Measurements from ENCODE around the gene SLFN14. TPM values are rescaled to one million over a fixed set of nuclear protein-coding genes. Genes with fewer than 3 reads are reported as not detected.
A peak's percentile ranks its signal among the peaks of the same experiment; 100 is the strongest.
"Not testable (repeated sequence)": the region's sequence is repeated elsewhere in the genome, so short reads cannot be mapped to it uniquely, and the experiment has no call there.

The SLFN14 gene
- total and polyA plus RNA-seq, 5 donors, result not detected

DNA sequence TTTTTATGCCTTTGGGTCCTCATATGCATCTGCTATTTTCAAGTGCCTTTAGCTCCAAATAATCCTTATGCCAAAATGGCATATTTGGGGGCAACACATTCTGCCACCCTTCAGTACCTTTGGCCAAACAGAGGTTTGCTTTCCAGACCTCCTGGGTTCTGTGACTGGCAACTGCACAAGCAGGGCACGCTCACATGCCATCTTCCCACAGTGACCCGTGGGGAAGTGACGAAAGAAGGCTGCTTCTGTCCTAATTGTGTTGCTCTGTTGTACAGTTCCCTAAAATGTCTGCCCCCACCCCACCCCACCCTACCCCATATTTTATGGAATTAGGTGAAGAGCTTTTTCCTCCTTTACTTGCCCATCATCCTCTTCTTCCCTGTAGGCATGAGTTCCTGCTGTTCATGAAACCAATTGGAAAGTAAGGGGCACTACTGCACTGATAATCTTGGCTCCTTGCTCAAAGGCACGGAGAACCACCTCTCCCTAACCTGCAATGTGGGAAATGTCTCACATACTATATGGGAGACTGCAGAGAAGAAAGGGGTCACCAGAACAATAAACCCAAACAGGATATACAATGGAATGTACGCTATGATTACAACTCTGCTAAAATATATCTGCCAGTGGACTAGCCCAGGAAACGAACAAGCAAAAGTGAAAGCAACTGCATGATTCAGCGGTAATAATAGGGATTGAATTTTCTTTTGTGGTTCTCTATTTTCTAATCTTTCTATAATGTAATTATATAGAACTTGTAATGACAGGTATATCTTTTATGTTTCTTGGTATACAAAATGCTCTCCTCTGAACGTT is 19.8 kb downstream of the SLFN14 start:
- Histone ChIP-seq H3K9me3 (ENCODE audit: control insufficient read depth, low read length) (no peaks in the 10 kb centered on the region), H3K27ac (ENCODE audit: low read length) (peak overlapping the region; percentile 98), H3K4me1 (ENCODE audit: control insufficient read depth, insufficient read depth, low read length) (peaks cover 1% of the 10 kb centered on the region), H3K4me3 (ENCODE audit: low read length) (peak overlapping the region; percentile 71), H3K27me3 (ENCODE audit: control insufficient read depth, insufficient read depth) (no peaks in the 10 kb centered on the region)
- ATAC-seq (peak; percentile 59 to 66), DNase-seq (peak; percentile 41 to 73 (median 65))
- WGBS, result 43% methylated on average over 8 of the region's 8 CpGs
- intact Hi-C loops (cut with DNase I), result no loop called here

DNA sequence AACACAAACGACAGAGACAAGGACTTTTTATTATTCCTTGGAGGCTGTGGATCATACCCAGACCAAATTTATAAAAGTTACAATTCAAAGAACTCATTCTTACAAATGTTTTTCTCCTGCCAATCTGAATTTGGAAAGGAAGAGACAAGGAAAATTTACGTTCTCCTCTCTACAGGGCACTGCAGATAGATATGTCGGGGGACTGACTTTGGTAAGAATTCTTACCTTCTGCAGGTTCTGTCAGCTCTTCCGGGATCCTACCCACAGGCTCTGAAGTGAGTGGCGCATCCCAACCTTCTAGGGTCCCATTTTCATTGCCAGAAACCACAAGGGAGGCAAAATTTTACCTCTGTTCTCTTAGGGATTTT is 21.0 kb downstream of the SLFN14 start:
- no peaks in the 10 kb centered on the region for H3K27me3 ChIP-seq (ENCODE audit: control insufficient read depth, insufficient read depth)
- H3K4me1 ChIP-seq (ENCODE audit: control insufficient read depth, insufficient read depth, low read length), result peaks cover 1% of the 10 kb centered on the region
- DNase-seq (no peak), ATAC-seq (peak in 1 of 2 donors; percentile 36)
- no peak overlapping the region for H3K4me3 ChIP-seq (ENCODE audit: low read length)
- intact Hi-C loops (cut with DNase I), result loop anchor here (1.0 to 10.0 kb wide), 5 partner anchors 227 to 1125 kb away; no protein-coding TSS in a partner anchor
- 36% methylated on average over 5 of the region's 5 CpGs for WGBS
- no peaks in the 10 kb centered on the region for H3K9me3 ChIP-seq (ENCODE audit: control insufficient read depth, low read length)
- peak overlapping the region; percentile 43 for H3K27ac ChIP-seq (ENCODE audit: low read length)

DNA sequence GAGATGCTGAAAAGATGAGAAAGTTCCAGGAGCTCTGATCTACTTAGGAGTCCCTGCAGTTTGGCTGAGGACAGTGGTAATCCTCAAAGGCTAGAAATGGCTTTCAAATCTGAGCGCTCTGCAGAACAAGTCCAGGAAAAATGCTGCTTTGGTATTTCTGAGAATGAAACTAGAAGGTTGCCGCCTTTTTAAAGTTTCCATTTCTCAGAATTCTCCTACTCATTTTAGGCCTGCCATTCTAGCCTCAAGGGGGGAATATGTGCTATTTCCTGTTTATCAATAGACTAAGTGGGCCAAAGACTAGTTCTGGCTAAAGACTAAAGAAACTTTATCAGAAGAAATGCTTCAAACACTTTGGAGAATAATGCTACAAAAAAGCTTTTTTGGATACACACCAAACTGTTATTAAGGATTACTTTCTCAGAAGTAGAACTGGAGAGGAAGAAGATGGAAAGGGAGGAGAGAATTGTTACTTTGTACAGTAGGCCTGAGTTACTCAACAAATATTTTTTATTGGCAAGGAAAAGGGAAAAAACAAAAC is 22.9 kb downstream of the SLFN14 start, which contains the start of gene SLFN12L:
SLFN12L (minus strand) TSS at position 78 of the 541 bp plus-strand sequence. CDS start 15,314 bp downstream, outside the sequence.
- peak within 1 kb of the TSS; percentile 62 for H3K27ac ChIP-seq (ENCODE audit: low read length)

DNA sequence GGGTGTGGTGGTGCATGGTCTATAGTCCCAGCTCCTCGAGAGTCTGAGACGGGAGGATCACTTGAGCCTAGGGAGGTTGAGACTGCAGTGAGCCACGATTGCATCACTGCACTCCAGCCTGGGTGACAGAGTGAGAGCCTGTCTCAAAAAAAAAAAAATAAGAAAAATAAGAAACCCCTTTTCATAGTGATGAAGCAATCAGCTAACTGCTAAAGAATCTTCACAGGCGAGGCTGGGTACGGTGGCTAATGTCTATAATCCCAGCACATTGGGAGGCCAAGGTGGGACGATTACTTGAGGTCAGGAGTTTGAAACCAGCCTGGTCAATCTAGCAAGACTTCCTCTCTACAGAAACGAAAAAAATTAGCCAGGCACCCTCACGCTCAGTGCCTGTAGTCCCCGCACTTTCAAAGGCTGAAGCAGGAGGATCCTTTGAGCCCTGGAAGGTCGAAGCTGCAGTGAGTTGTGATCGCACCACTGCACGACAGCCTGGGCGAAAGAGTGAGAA is 23.9 kb downstream of the SLFN14 start:
- ATAC-seq (peak in 1 of 2 donors; percentile 35), DNase-seq (peak in 1 of 3 donors; percentile 21)
- H3K27ac ChIP-seq (ENCODE audit: low read length), result peak overlapping the region; percentile 25
- WGBS, result 81% methylated on average over 13 of the region's 13 CpGs
- H3K4me3 ChIP-seq (ENCODE audit: low read length), result no peak overlapping the region
- no peaks in the 10 kb centered on the region for H3K27me3 ChIP-seq (ENCODE audit: control insufficient read depth, insufficient read depth)
- no peaks in the 10 kb centered on the region for H3K4me1 ChIP-seq (ENCODE audit: control insufficient read depth, insufficient read depth, low read length)
- intact Hi-C loops (cut with DNase I), result loop anchor here (5.0 to 10.0 kb wide), 3 partner anchors 224 to 1122 kb away; no protein-coding TSS in a partner anchor
- no peaks in the 10 kb centered on the region for H3K9me3 ChIP-seq (ENCODE audit: control insufficient read depth, low read length)

More for the DNA sequence above, 22.9 kb downstream of the SLFN14 start, which contains the start of gene SLFN12L:
- Histone ChIP-seq H3K4me1 (ENCODE audit: control insufficient read depth, insufficient read depth, low read length) (peaks cover 1% of the 10 kb centered on the region), H3K4me3 (ENCODE audit: low read length) (no peak within 1 kb of the TSS), H3K9me3 (ENCODE audit: control insufficient read depth, low read length) (no peaks in the 10 kb centered on the region), H3K27me3 (ENCODE audit: control insufficient read depth, insufficient read depth) (no peaks in the 10 kb centered on the region)
- no peak for DNase-seq
- WGBS, result 30% methylated on average over 2 of the region's 2 CpGs
- peak; percentile 37 to 44 for ATAC-seq
- intact Hi-C loops (cut with DNase I), result loop anchor here (2.0 to 10.0 kb wide), 4 partner anchors 225 to 1123 kb away; no protein-coding TSS in a partner anchor

DNA sequence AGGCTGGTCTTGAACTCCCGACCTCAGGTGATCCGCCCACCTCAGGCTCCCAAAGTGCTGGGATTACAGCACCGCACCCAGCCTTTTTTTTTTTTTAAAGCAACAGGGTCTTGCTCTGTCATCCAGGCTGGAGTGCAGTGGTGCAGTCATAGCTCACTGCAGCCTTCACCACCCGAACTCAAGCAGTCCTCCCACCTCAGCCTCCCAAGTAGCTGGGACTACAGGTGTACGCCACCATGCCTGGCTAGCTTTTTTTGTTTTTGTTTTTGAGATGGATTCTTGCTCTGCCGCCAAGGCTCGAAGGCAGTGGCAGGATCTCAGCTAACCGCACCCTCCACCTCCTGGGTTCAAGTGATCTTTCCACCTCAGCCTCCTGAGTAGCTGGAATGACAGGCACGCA is 25.2 kb downstream of the SLFN14 start:
- not testable (repeated sequence) for H3K4me1 ChIP-seq (ENCODE audit: control insufficient read depth, insufficient read depth, low read length); ATAC-seq; H3K27ac ChIP-seq (ENCODE audit: low read length); H3K9me3 ChIP-seq (ENCODE audit: control insufficient read depth, low read length); H3K27me3 ChIP-seq (ENCODE audit: control insufficient read depth, insufficient read depth); DNase-seq; H3K4me3 ChIP-seq (ENCODE audit: low read length)
- intact Hi-C loops (cut with DNase I), result loop anchor here (5.0 to 10.0 kb wide), 3 partner anchors 223 to 1121 kb away; no protein-coding TSS in a partner anchor
- 91% methylated on average over 9 of the region's 9 CpGs for WGBS

DNA sequence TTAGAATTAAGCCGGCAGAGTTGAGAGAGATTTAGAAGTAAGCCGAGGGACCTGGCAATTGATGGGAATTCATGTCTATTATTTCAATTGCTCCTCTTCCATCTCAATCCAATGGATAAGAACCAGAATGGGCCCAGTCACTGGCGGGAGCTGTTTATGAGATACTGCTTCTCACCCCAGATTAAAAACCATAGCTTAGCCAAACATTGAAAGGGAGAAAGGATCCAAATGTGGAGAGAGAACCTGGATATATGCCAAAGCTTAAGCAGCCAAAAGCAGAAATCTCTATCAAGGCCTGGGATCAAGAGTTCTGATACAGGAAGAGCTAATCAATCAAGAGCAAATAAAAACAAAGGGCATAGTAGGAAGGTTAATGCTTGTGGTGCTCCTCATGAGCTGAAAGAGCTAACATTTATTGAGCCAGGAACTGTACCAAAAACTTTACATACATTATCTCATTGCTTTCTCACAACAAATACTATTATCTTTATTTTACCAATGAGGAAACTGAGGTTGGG is 26.0 kb downstream of the SLFN14 start:
- 63% methylated on average over 3 of the region's 3 CpGs for WGBS
- H3K9me3 ChIP-seq (ENCODE audit: control insufficient read depth, low read length), result no peaks in the 10 kb centered on the region
- H3K4me3 ChIP-seq (ENCODE audit: low read length), result no peak overlapping the region
- no peaks in the 10 kb centered on the region for H3K27me3 ChIP-seq (ENCODE audit: control insufficient read depth, insufficient read depth)
- no peaks in the 10 kb centered on the region for H3K4me1 ChIP-seq (ENCODE audit: control insufficient read depth, insufficient read depth, low read length)
- DNase-seq (no peak), ATAC-seq (no peak)
- intact Hi-C loops (cut with DNase I), result loop anchor here (5.0 to 10.0 kb wide), 4 partner anchors 222 to 1120 kb away; no protein-coding TSS in a partner anchor
- no peak overlapping the region for H3K27ac ChIP-seq (ENCODE audit: low read length)

DNA sequence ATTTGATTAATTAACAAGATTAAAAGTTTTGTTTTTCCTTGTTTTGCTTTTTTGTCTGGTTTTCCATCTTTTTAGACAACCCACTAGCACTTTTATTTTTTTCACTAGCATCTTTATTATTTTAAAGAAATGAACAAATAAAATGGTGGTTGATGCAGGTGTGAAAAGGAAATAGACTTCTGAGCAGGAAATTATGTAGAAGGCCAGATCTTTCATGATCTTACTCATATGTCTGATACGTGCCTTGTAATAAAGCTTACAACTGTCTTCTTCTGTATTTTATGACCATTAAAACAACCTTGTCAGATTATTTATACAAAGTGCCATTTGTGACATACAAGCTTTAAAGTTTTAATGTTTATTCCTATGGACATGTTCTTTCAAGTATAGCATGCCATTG is 29.5 kb downstream of the SLFN14 start:
- H3K4me3 ChIP-seq (ENCODE audit: low read length), result no peak overlapping the region
- intact Hi-C loops (cut with DNase I), result loop anchor here in 3 of 4 donors (2.0 to 10.0 kb wide), 4 partner anchors 216 to 1116 kb away; no protein-coding TSS in a partner anchor
- H3K27me3 ChIP-seq (ENCODE audit: control insufficient read depth, insufficient read depth), result no peaks in the 10 kb centered on the region
- H3K9me3 ChIP-seq (ENCODE audit: control insufficient read depth, low read length), result no peaks in the 10 kb centered on the region
- H3K4me1 ChIP-seq (ENCODE audit: control insufficient read depth, insufficient read depth, low read length), result no peaks in the 10 kb centered on the region
- 64% methylated on average over 1 of the region's 1 CpG for WGBS
- ATAC-seq (no peak), DNase-seq (no peak)
- H3K27ac ChIP-seq (ENCODE audit: low read length), result no peak overlapping the region

DNA sequence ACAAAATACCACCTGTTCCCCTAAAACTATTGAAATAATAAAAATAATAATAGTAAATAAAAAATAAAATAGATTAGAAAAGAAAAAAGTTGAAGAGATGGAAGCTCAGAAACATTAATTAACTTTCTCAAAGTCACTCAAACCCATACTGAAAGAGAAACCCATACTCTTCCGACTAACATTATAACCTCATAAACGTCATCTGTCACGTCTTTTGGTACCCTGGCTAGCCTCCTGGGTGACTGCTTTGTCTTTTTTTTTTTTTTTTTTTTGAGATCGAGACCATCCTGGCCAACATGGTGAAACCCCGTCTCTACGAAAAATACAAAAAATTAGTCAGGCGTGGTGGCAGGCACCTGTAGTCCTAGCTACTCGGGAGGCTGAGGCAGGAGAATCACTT is 30.8 kb downstream of the SLFN14 start:
- 84% methylated on average over 8 of the region's 8 CpGs for WGBS
- Histone ChIP-seq H3K27ac (ENCODE audit: low read length) (no peak overlapping the region), H3K4me1 (ENCODE audit: control insufficient read depth, insufficient read depth, low read length) (no peaks in the 10 kb centered on the region), H3K4me3 (ENCODE audit: low read length) (no peak overlapping the region), H3K9me3 (ENCODE audit: control insufficient read depth, low read length) (no peaks in the 10 kb centered on the region), H3K27me3 (ENCODE audit: control insufficient read depth, insufficient read depth) (no peaks in the 10 kb centered on the region)
- ATAC-seq (no peak), DNase-seq (no peak)
- intact Hi-C loops (cut with DNase I), result loop anchor here in 3 of 4 donors (2.0 to 10.0 kb wide), 4 partner anchors 215 to 1115 kb away; no protein-coding TSS in a partner anchor

DNA sequence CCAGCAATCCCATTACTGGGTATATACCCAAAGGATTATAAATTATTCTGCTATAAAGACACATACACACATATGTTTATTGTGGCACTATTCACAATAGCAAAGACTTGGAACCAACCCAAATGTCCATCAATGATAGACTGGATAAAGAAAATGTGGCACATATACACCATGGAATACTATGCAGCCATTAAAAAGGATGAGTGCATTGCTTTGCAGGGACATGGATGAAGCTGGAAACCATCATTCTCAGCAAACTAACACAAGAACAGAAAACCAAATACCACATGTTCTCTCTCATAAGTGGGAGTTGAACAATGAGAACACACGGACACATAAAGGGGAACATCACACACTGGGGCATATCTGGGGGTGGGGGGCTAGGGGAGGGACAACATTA is 31.3 kb downstream of the SLFN14 start:
- H3K9me3 ChIP-seq (ENCODE audit: control insufficient read depth, low read length); ATAC-seq; H3K27ac ChIP-seq (ENCODE audit: low read length); intact Hi-C loops (cut with DNase I); H3K27me3 ChIP-seq (ENCODE audit: control insufficient read depth, insufficient read depth); H3K4me1 ChIP-seq (ENCODE audit: control insufficient read depth, insufficient read depth, low read length); H3K4me3 ChIP-seq (ENCODE audit: low read length); DNase-seq: not testable (repeated sequence)
- 100% methylated on average over 1 of the region's 1 CpG for WGBS

DNA sequence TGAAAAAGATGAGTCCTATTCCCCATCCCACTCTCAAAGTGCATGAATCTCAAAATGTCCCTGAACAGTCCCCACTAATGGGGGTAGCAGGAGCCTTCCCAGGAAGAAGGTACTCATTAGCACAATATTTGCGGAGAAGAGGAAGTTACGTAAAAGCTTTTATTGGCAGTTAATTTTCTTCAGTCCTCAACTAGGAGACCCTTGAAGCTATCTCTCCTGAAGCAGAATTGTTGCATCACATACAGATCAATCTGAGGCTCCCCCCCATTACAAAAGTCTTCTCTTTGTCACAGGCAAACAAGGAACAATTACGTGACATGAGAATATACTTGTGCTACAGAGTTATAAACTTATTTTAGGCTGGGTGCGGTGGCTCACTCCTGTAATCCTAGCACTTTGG is 37.3 kb downstream of the SLFN14 start:
- ATAC-seq, result no peak
- Histone ChIP-seq H3K27me3 (ENCODE audit: control insufficient read depth, insufficient read depth) (no peaks in the 10 kb centered on the region), H3K4me1 (ENCODE audit: control insufficient read depth, insufficient read depth, low read length) (no peaks in the 10 kb centered on the region), H3K27ac (ENCODE audit: low read length) (no peak overlapping the region), H3K4me3 (ENCODE audit: low read length) (no peak overlapping the region), H3K9me3 (ENCODE audit: control insufficient read depth, low read length) (no peaks in the 10 kb centered on the region)
- intact Hi-C loops (cut with DNase I), result no loop called here
- no peak for DNase-seq
- WGBS, result 76% methylated on average over 4 of the region's 4 CpGs

All from right cardiac atrium (tissue), 5 donors.